Heart right ventricle (tissue), 16 donors: ENCODE measurements around the gene FCGR3A. TPM values are rescaled to one million over a fixed set of nuclear protein-coding genes. Genes with fewer than 3 reads are reported as not detected.
"Not testable (repeated sequence)": the region's sequence is repeated elsewhere in the genome, so short reads cannot be mapped to it uniquely, and the experiment has no call there.

Experiments used
- ATAC-seq, 8 donors: fragments of 200-7000 bp; cut with Tn5 transposase; one replicate each; pipeline ENCODE4 v1.9.1; 2020; ENCODE audit warnings: mild to moderate bottlenecking in 8 of 8, moderate library complexity in 8 of 8, moderate number of reproducible peaks in 1 of 8
- DNase-seq, 2 donors: peaks; one replicate each; pipeline ENCODE4 v3.0.0-alpha.2; 2020
- H3K27ac ChIP-seq, 10 donors: fragments of 200-600 bp; sonication (generic) in 2 of 10; one replicate each; pipeline versions ENCODE4 v1.5.0 to v1.8.0; 2020 to 2022; ENCODE audit warnings: mild to moderate bottlenecking in 3 of 10
- H3K27me3 ChIP-seq, 7 donors: fragments of 200-600 bp; one replicate each; pipeline ENCODE4 v1.8.0; 2021 to 2022; ENCODE audit warnings: mild to moderate bottlenecking in 2 of 7
- H3K36me3 ChIP-seq, 9 donors: fragments of 200-600 bp; sonication (generic) in 1 of 9; one replicate each; pipeline versions ENCODE4 v1.5.0 to v1.8.0; 2020 to 2022; ENCODE audit warnings: mild to moderate bottlenecking in 2 of 9
- H3K4me1 ChIP-seq, 9 donors: fragments of 200-600 bp; sonication (generic) in 1 of 9; one replicate each; pipeline versions ENCODE4 v1.5.0 to v1.8.0; 2020 to 2022; ENCODE audit warnings: mild to moderate bottlenecking in 4 of 9
- H3K4me3 ChIP-seq, 10 donors: fragments of 200-600 bp; sonication (generic) in 2 of 10; one replicate each; pipeline versions ENCODE4 v1.5.0 to v1.8.0; 2020 to 2022; ENCODE audit warnings: mild to moderate bottlenecking in 7 of 10, moderate library complexity in 2 of 10
- H3K9me3 ChIP-seq, 11 donors: fragments of 200-600 bp in 10 of 11; sonication (generic) in 2 of 11; one replicate each; pipeline versions ENCODE4 v1.5.0 to v1.8.0; 2013 to 2022; ENCODE audit warnings: mild to moderate bottlenecking in 2 of 11, control low read depth in 1 of 11, moderate library complexity in 1 of 11
- CTCF ChIP-seq, 9 donors: fragments of 200-600 bp; sonication (generic) in 2 of 9; IDR thresholded peaks; one replicate each; pipeline versions ENCODE4 v1.5.0 to v1.8.0; 2021 to 2022; ENCODE audit warnings: antibody characterized with exemption in 9 of 9, mild to moderate bottlenecking in 5 of 9, moderate library complexity in 1 of 9
- WGBS, 2 donors: extraction: QIAGEN DNeasy Blood & Tissue Kit; methylation state at CpG; one replicate each; pipeline ENCODE4 v1.1.7; 2013; ENCODE audit warnings: inconsistent platforms in 1 of 2; 5-methylcytosine and 5-hydroxymethylcytosine counted together
- intact Hi-C, 10 donors: fragments of 100-400 bp; cut with DNase I; formaldehyde crosslinking; loops; one replicate each; pipeline versions ENCODE4 v1.11.1 to v1.14.2; 2022
- polyA plus RNA-seq, 2 donors: library from polyadenylated mRNA; stranded (reverse); fragments of 200-250 nt; gene quantifications; one replicate each; pipeline ENCODE4 v1.2.3, GENCODE V29; 2013
- total RNA-seq, 10 donors: library from RNA; stranded (reverse); fragmentation: NEBNext Ultra II Directional in 3 of 10; extraction: Animal tissue kit (Norgen Biotek cat#: 25700) in 3 of 10; gene quantifications; one replicate each; pipeline versions ENCODE4 v1.2.1 to v1.2.4, GENCODE V29; 2021 to 2023
- donor health status: Arrhythmogenic right ventricular cardiomyopathy.
- donor health status: ischemic (EF 13 %, LVEDD 7.1; RV severe dilation, severe dysfunction).
- donor health status: healthy with polysubstance abuse.
- donor health status: DM: no; HTN: yes; CAD: no.
- donor health status: DM: no; HTN: no; CAD: no.
- donor health status: ischemic (EF 25% LVEDD 6.9; RV normal size, moderate dysfunction).
- donor health status: ischemic (EF 25% LVEDD 5.7; RV mildly dilated, moderate dysfunction).
- donor health status: healthy.
- donor health status: DM: yes; HTN: yes; CAD: no.
- donor health status: Ischemic cardiomyopathy.
- donor health status: ischemic (EF 35%, LVEDD 5.7; RV mildly dilated, moderate dysfunction).
- donor health status: nonischemic (EF 11% LVEDD 7.7; RV severe dilation, severe dysfunction).
- donor health status: DM: yes; HTN: yes; CAD: no.
- donor health status: PGD.
- donor health status: ischemic (EF 29% LVEDD 5.4; RV normal size, mild dysfunction).
- donor health status: nonischemic (EF 23%, LVEDD 6.1; RV moderate dilation, normal function).

FCGR3A gene
- total and polyA plus RNA-seq, 12 donors, result 1.9 to 120 (median 6.3) TPM

GRCh38 chr1:161523817-161524741 lies 25.5 kb downstream of the FCGR3A start, which contains the start of gene HSPA6:
Gene HSPA6, plus strand, starts transcription at chr1:161524540. Its CDS starts 119 bp downstream, at chr1:161524659.
- Histone ChIP-seq H3K4me3 (peak within 1 kb of the TSS; percentile 53 to 89 (median 77)), H3K27ac (peak within 1 kb of the TSS in 9 of 10 donors; percentile 42 to 91 (median 75)), H3K4me1 (peaks cover 0 to 12% (median 0%) of the 10 kb centered on the region in 9 donors), H3K36me3 (peaks cover 0 to 19% (median 0%) of the 10 kb centered on the region in 9 donors)
- DNase-seq, result peak; percentile 57 to 72
- peak; percentile 82 to 90 (median 84) for ATAC-seq
- intact Hi-C loops, result loop anchor here in 1 of 10 donors (5.0 kb wide), 1 partner anchor 88 kb away; no protein-coding TSS in a partner anchor
- not testable (repeated sequence) for H3K9me3 ChIP-seq, H3K27me3 ChIP-seq
- WGBS, 2 donors, result 0 to 1% methylated on average over 56 to 62 of the region's 72 CpGs

- WGBS, 2 donors, result 74 to 77% methylated on average over 19 to 20 of the region's 20 CpGs
- H3K27ac ChIP-seq, result peak overlapping the region in 2 of 10 donors; percentile 84 to 91
- not testable (repeated sequence) for H3K9me3 ChIP-seq, H3K27me3 ChIP-seq, H3K4me1 ChIP-seq, DNase-seq
- H3K36me3 ChIP-seq, result peaks cover 0 to 26% (median 0%) of the 10 kb centered on the region in 9 donors
- intact Hi-C loops, result loop anchor here in 1 of 10 donors (5.0 kb wide), 1 partner anchor 89 kb away; no protein-coding TSS in a partner anchor
- H3K4me3 ChIP-seq, result peak overlapping the region in 6 of 10 donors; percentile 76 to 89 (median 82)
- peak in 7 of 8 donors; percentile 3 to 33 (median 16) for ATAC-seq
Observed at GRCh38 chr1:161523041-161523816, 26.4 kb downstream of the FCGR3A start.

GRCh38 chr1:161513953-161514352 lies 35.7 kb downstream of the FCGR3A start:
- ATAC-seq, H3K4me3 ChIP-seq, DNase-seq, H3K27me3 ChIP-seq, H3K9me3 ChIP-seq, intact Hi-C loops: not testable (repeated sequence)
- WGBS, 2 donors, result 89% methylated on average over 1 of the region's 1 CpG
- Histone ChIP-seq H3K27ac (peak overlapping the region in 3 of 10 donors; percentile 36 to 61 (median 55)), H3K4me1 (peaks cover 0 to 23% (median 0%) of the 10 kb centered on the region in 9 donors), H3K36me3 (peaks cover 0 to 45% (median 0%) of the 10 kb centered on the region in 9 donors)

GRCh38 chr1:161513448-161513780 lies 36.2 kb downstream of the FCGR3A start:
- H3K9me3 ChIP-seq, DNase-seq, H3K27me3 ChIP-seq, H3K4me3 ChIP-seq, intact Hi-C loops: not testable (repeated sequence)
- H3K36me3 ChIP-seq, result peaks cover 0 to 44% (median 0%) of the 10 kb centered on the region in 9 donors
- peak overlapping the region in 3 of 10 donors; percentile 36 to 61 (median 55) for H3K27ac ChIP-seq
- peak in 4 of 8 donors; percentile 26 to 55 (median 46) for ATAC-seq
- H3K4me1 ChIP-seq, result peaks cover 0 to 24% (median 0%) of the 10 kb centered on the region in 9 donors
- WGBS, 2 donors, result 30 to 60% methylated on average over 1 of the region's 1 CpG

- WGBS, 2 donors, result 89 to 90% methylated on average over 5 to 6 of the region's 6 CpGs
- H3K27ac ChIP-seq, intact Hi-C loops: not testable (repeated sequence)
Observed at GRCh38 chr1:161512636-161513447, 36.8 kb downstream of the FCGR3A start.

GRCh38 chr1:161511756-161512060 lies 37.9 kb downstream of the FCGR3A start:
- Histone ChIP-seq H3K27ac (no peak overlapping the region), H3K4me1 (peaks cover 0 to 29% (median 0%) of the 10 kb centered on the region in 9 donors), H3K27me3 (peaks cover 0 to 16% (median 0%) of the 10 kb centered on the region in 7 donors), H3K9me3 (no peaks in the 10 kb centered on the region), H3K4me3 (no peak overlapping the region), H3K36me3 (peaks cover 0 to 42% (median 0%) of the 10 kb centered on the region in 9 donors)
- no peak for DNase-seq
- TF ChIP-seq CTCF (IDR thresholded peaks at IDR 0.05), result no peak
- intact Hi-C loops, result no loop called here
- ATAC-seq, result no peak
- 84 to 87% methylated on average over 7 of the region's 7 CpGs for WGBS, 2 donors

More at GRCh38 chr1:161512636-161513447, 36.8 kb downstream of the FCGR3A start:
- peak in 2 of 8 donors; percentile 32 to 47 for ATAC-seq
- peaks cover 0 to 29% (median 0%) of the 10 kb centered on the region in 9 donors for H3K4me1 ChIP-seq
- peaks cover 0 to 39% (median 0%) of the 10 kb centered on the region in 9 donors for H3K36me3 ChIP-seq
- not testable (repeated sequence) for DNase-seq, H3K4me3 ChIP-seq, H3K9me3 ChIP-seq, H3K27me3 ChIP-seq
